IPS DF 4.7 (cell line): ENCODE measurements around the gene KCNJ2.

Experiments used
- DNase-seq: peaks from one replicate; pipeline ENCODE4 v3.0.0-alpha.2; 2013; ENCODE audit warnings: low spot score; ENCODE audit errors: extremely low read depth

KCNJ2 gene

DNA sequence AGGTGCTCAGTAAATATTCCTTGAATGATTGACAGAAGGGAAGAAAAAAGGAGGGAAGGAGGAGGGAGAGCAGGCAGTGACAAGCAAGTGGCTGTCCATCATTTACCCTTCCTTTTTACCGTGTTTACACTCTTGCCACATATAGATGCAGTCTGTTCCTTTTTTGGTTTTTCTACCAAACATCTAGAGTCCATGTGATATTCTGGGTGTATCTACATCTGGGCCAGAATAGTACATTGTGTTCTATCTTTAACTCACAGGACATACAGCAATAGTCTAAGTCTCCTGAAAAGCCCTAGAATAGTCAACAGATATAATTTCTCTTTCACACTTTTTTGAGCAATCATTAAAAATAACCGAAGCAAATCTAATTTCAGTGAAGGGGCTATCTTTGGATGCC is 33.5 kb downstream of the KCNJ2 start:
- no peak for DNase-seq

DNA sequence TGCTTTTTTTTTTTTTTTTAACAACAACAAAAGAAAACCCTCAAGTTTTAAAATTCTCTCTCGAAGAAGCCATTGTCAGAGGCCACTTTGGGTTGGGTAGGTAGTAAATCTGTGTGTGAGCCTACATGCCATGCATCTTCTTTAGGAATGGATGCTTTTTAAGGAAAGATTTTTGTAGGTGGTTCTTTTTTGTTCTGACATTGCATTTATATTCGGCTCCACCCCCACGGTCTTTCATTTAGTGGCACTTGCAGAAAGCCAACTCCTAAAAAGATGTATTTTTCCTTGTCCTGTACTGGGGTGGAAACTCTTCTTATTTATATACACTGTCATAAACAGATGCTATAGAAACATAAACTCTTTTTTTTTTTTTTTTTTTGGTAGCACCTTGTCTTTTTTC is 35.1 kb downstream of the KCNJ2 start:
- no peak for DNase-seq

DNA sequence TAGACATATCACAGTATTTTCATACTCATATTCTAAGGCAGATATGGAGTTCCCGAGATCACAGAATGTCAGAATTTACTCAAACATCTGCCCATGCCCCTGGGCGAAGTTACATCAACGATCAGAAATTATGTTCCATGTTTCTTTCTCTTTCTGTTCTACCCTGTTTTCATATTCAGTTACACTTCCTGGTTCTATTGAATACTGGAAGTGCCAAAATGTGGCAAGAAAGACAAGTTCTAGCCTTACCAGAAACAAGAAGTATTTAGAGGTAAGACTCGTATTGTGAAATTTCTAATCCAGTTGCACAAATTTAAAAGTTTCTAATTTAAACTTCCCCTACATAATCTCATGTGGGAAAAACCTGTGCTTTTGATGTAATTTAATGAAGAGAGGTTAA is 36.1 kb downstream of the KCNJ2 start:
- no peak for DNase-seq

DNA sequence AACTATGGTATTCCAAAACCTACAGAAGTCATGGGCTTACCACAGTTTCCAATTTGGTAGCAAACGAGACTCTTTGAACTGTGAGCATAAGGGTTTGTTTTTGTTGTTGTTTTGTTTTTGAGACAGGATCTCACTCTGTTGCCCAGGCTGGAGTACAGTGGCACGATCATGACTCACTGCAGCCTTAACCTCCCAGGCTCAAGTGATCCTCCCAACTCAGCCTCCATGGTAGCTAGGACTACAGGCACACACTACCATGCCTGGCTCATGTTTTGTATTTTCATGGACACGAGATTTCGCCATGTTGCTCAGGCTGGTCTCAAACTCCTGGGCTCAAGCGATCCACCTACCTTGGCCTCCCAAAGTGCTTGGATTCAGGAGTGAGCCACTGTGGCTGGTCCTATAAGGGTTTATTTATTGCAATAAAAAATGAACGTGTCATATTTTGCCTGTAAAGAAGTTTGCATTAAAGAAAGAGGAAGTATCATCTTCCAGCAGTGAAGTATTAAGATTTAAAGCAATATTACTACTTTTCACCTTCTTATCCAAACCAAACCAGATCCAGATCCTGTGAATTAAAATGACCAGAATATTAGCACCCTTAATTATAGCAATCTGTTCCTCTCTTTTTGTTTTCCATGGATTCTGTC is 37.2 kb downstream of the KCNJ2 start:
- no peak for DNase-seq

DNA sequence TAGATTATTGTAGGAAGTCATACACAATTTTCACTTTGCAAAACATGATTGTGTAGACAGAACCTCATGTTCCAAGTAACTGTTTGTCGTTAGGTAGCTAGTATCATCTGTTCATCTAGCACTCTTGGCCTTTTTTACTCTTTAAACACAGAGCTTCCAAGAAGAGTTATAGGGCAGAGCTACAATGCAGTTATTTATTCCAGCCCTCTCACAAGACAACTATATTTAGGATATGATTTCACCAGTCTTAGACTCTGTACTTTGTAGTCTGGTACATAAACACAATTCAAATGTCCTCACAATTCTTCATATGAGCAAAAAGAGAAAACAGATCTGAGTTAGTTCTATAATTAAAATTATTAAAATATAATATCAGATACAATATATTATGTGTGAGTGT is 37.9 kb downstream of the KCNJ2 start:
- DNase-seq = no peak

DNA sequence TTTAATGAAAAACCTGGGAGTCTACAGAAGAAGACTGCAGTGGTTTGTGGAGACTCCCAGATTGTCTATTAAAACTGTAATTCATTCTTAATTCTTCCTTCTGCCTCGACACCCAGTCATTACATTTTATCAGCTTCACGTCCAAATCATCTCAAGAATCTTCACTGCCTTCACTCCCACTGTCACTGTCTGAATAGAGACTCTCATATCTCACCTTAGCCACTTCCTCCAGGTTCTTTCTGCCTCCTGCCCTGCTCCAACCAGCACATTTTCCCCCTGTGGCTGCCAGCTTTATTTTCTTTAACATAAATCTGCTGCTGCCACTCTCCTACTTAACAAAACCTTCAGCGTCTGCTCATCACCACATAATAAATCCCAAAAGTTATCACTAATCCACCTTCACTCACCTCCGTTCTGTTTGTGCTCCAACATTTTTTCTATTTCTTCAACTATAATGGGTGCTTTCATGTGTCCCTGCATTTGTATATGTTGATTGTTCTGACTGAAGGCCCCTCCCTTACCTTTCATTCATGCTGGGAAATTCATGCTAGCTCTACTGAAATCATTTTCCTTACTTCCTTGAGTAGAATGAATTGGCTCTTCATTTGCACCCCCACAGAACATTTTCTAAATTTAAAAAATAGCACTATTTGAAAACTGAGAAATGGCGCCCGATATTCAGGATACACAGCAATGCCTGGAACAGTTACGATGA is 38.9 kb downstream of the KCNJ2 start:
- DNase-seq = no peak

DNA sequence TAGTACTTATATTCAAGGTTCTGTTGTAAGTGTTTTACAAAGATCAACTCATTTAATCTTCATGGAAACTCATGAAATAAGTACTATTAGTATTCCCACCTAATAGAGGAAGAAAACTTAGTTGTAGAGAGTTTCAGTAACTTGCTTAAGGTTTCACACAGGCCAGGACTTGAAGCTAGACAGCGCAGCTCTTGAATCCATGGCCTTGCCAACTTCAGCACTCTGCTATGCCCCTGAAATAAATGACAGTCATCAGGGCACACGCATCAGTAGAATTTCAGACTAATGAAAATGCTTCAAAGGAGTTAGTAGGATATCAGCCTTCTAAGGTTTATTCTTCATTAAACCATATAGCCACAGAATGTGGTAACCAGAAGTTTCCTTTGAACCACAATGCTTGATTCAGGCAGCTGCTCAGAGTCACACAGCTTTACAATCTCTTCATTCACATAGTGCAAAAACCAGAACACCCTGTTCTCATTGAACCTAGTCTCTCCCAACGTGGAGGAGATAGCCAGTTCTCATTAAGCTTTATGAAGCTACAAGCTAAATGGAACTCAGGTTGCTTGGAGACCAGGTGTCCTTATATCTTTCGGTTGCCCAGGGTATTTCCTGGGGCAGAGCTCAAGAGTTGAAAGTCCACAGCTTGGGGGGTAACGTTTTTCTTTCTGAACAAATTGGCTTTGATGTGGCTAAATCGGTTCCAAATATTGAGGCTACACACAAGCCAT is 39.7 kb downstream of the KCNJ2 start:
- no peak for DNase-seq

DNA sequence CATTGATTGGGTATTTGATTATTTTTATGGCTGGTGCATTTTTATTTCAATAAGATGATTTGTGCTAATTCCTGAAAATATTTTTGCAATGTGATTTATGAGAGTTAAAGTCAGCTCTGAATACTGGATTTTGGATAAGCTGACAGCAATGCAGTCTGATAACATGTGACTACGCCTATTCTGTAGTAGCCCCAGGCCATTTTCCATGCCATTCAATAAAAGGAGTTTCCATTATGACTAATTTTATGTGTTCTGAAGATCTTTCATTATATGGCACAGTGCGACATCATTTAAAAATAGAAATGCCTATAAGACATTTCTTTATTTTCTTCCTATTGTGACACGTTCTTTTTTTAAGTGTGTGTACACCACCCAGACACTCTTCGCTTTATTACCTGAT is 46.3 kb downstream of the KCNJ2 start:
- no peak for DNase-seq

DNA sequence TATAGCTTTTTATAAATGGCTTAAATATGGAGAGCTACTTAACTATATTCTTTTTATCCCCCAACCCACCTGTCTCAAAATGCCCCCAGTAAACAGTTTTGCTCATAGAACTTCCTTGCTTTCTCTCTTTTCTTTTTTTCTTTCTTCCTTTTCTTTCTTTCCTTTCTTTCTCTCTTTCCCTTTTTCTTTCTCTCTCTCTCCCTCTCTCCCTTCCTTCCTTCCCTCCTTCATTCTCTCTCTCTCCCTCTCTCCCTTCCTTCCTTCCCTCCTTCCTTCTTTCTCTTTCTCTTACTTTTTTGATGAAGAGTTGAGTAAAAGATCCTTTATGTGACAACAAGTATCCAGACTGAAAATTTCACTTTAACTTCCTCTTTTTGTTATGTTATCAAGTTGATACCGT is 48.2 kb downstream of the KCNJ2 start:
- no peak for DNase-seq

DNA sequence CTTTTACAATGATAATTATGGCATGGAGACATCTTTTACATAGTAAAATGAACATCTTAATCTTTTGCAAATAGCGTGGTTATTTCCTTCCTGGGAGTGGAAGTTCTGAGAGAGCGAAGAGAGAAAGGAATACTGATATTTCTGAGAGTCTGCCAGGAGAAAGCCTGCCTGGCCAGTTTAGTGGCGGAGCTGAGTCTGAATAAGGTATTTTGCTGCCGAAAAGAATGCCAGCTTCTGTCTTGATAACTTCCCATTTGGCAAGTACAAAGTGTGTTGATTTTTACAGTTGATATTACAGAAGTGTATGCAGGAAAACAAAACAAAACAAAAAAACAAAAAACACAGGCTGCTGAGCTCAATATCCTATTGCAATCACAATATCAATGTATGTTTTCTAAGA is 55.9 kb downstream of the KCNJ2 start:
- DNase-seq = no peak
